H1 (cell line): ENCODE data around the gene NAB1. TPM values are rescaled to one million over a fixed set of nuclear protein-coding genes. Genes with fewer than 3 reads are reported as not detected.

Source experiments
- POLR2A ChIP-seq, 2 experiments: IDR thresholded peaks; 1 replicate in 1 of 2; 2 replicates in 1 of 2; pipeline ENCODE4 v1.6.1; 2011; ENCODE audit warnings: low read depth in 2 of 2, low read length in 2 of 2, mild to moderate bottlenecking in 2 of 2; ENCODE audit errors: control extremely low read depth in 1 of 2
- RBBP5 ChIP-seq: IDR thresholded peaks from 2 replicates; pipeline ENCODE4 v1.7.1; 2012; ENCODE audit warnings: low read depth, mild to moderate bottlenecking, inconsistent platforms, low read length, moderate library complexity, borderline replicate concordance
- TAF1 ChIP-seq: IDR thresholded peaks from 2 replicates; pipeline ENCODE4 v1.6.1; 2011; ENCODE audit warnings: mild to moderate bottlenecking, low read depth, low read length
- polyA plus RNA-seq, 7 experiments: library from polyadenylated mRNA; depleted of rRNA in 3 of 7; stranded (reverse) in 5 of 7; unstranded in 2 of 7; fragments of >200 nt in 5 of 7; fragments of 200-250 nt in 2 of 7; gene quantifications; 1 replicate in 5 of 7; 2 replicates in 1 of 7; 4 replicates in 1 of 7; pipeline versions ENCODE4 v1.2.1 to v1.2.3, GENCODE V29; 2011 to 2013; ENCODE audit warnings: missing spikeins in 2 of 7, mixed read lengths in 2 of 7
- total RNA-seq: library from RNA; stranded (reverse); fragmentation: NEBNext Ultra II Directional; extraction: Animal tissue kit (Norgen Biotek cat#: 25700); gene quantifications from 2 replicates; pipeline ENCODE4 v1.2.1, GENCODE V29; 2021

The NAB1 gene
- total and polyA plus RNA-seq, 2 of the 8 experiments (the other 6 are each of a cell fraction or from before 2014, with no cell fraction given): 8.5 to 28.6 TPM

GRCh38 chr2:190683802-190684201 lies 34.9 kb downstream of the NAB1 start (continued):
- TF ChIP-seq RBBP5 (no peak), TAF1 (no peak), POLR2A (IDR thresholded peaks at IDR 0.05; ENCODE audit: control extremely low read depth in 1 of 2, low read depth in 2 of 2, low read length in 2 of 2) (no peak)
